Posterior cingulate gyrus (tissue), 11 donors: ENCODE measurements around the gene RIMBP2.

Experiments
- DNase-seq, 10 donors: peaks; one replicate each; pipeline versions ENCODE4 v3.0.0 to v3.0.0-alpha.2; 2020 to 2021; ENCODE audit warnings: mixed read lengths in 3 of 10
- intact Hi-C: fragments of 100-400 bp; cut with DNase I; formaldehyde crosslinking; loops from one replicate; pipeline ENCODE4 v1.15.1; 2023

RIMBP2 gene

GRCh38 chr12:130375296-130376287 is 340.5 kb downstream of the RIMBP2 start:
- intact Hi-C loops, result no loop called here

DNA sequence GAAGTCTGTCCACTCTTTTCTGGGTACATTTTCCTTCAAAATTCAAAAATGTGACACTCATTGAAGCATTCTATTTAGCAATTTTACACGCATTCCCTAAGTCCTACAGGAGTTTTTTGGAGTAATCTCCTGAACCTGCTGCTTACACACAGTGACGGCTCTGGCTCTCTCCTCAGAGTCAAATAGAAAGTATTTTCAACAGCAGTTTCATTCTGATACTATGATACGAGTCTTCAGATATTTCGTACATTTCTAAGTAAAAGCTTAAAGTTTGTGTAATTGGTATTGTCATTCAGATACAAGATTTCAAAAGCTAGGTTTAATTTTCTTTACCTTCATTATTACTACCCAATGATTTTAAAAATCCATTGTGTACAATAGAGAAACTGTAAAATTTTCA is 342.0 kb downstream of the RIMBP2 start:
- no peak for DNase-seq
- intact Hi-C loops, result no loop called here

More at GRCh38 chr12:130375296-130376287, 340.5 kb downstream of the RIMBP2 start:
- DNase-seq, result no peak

GRCh38 chr12:130372936-130373335 is 343.2 kb downstream of the RIMBP2 start:
- intact Hi-C loops, result no loop called here
- no peak for DNase-seq

- intact Hi-C loops, result no loop called here
These were observed 344.8 kb downstream of the RIMBP2 start for GRCh38 chr12:130371296-130371695.

GRCh38 chr12:130369816-130370215 is 346.3 kb downstream of the RIMBP2 start:
- intact Hi-C loops, result no loop called here
- no peak for DNase-seq

More at GRCh38 chr12:130371296-130371695, 344.8 kb downstream of the RIMBP2 start:
- no peak for DNase-seq

- intact Hi-C loops, result no loop called here
These were observed 348.6 kb downstream of the RIMBP2 start for GRCh38 chr12:130367523-130367922.

DNA sequence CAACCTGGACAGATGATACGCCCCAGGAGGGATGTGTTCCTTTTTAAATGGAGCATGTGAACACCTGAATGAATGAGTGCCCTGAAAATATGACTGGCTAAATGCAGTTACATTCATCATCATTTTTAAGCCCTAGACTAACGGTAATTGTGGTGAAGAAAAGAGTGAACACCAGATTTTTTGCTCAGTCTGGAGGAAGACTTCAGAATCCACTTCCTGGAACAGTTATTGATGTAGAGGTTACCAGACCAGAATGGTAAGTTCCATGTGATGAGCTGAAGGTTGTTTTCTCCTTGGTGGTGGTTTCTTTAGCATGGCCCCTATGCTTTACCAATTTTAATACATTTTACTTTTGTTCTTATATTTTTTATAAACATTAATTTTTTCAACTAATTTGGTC is 349.1 kb downstream of the RIMBP2 start:
- DNase-seq, result no peak
- intact Hi-C loops, result no loop called here

More at GRCh38 chr12:130367523-130367922, 348.6 kb downstream of the RIMBP2 start:
- no peak for DNase-seq

DNA sequence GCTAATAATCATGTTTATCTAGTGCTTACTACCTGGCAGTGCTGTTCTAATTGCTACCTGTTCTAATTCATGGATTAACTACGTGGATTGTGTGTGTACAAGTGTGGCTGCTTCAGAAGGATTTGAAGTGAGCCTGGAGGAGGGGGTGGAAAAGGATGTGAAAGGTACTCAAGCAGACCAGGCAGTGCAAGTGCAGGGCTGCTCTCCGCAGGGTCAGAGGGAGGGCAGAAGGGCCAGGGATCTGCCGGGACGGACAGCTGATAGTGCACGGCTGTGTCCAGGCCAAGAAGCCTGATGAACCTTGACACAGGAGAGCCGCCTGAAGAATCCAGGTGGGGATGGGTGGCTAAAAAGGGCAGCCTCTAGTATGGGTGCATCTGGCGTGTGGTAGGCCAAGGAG is 349.9 kb downstream of the RIMBP2 start:
- DNase-seq, result no peak
- intact Hi-C loops, result no loop called here

DNA sequence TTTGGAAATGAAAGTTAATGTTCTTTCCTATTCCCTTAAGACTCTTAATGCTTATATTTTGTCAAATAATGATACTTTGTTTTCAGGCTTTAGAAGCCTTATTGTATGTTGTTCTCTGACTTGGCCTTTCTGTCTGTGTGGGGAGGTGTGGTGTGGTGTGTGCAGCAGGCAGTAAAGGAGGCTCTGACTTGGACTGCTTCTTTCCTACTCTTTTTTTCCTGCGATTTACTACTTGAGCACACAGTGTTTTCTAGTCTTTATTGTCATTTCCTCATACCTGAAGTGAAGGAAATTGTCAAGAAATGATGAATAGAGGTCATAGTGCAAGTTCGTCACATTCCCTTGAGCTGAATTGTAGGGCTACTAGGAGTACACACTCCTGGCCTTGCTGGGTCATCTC is 351.5 kb downstream of the RIMBP2 start:
- intact Hi-C loops, result no loop called here
- no peak for DNase-seq

- no peak for DNase-seq
- intact Hi-C loops, result no loop called here
These were observed 354.0 kb downstream of the RIMBP2 start for GRCh38 chr12:130362060-130362459.

DNA sequence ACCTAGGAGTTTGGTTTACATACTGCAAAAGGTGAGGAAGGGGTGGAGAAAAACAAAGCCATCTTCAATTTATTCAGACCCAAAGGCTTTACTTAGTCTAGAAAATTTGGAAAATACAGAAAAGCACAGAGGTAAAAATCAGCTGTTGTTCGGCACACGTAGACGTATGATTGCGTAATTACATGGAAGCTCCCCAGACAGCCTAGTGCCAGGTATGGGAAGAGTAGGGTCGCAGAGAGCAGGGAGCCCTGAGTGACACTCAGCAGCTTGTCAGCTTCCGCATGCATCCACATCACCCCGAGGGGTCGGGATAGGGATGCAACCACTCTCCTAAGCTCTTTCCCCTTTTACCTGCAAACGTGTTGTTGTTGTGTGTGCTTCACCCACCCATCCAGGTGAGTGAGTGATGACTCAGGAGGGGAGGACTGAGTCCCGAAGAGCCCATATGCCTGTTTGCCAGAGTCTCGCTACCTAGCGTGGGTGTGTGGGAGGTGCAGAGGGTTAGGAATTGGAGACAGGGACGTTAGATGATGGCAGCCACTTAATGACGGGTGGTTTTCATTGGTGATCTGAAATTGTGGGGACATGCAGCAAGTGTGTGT is 358.3 kb downstream of the RIMBP2 start:
- peak in 1 of 10 donors; percentile 31 for DNase-seq
- intact Hi-C loops, result no loop called here

GRCh38 chr12:130357241-130357640 is 358.9 kb downstream of the RIMBP2 start:
- intact Hi-C loops, result no loop called here
- DNase-seq, result no peak

DNA sequence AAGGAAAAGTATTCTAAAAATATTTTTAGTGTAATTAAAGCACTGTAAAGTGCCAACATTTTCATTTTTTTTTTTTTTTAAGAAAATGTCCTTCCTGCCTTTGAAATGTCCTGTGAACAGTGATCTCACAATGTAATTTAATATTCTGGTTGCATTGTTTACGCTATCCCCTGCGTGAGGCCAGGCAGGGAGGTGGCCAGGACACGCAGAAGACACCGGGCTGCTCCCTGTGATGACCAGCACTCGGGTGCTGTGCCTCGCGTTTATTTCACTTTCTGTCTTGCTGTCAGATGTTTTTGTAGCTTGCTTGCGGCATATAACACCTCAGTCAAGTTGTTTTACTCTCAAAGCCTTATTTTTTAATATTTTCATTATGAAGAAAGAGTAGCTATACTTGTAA is 359.9 kb downstream of the RIMBP2 start:
- intact Hi-C loops, result no loop called here
- DNase-seq, result no peak

DNA sequence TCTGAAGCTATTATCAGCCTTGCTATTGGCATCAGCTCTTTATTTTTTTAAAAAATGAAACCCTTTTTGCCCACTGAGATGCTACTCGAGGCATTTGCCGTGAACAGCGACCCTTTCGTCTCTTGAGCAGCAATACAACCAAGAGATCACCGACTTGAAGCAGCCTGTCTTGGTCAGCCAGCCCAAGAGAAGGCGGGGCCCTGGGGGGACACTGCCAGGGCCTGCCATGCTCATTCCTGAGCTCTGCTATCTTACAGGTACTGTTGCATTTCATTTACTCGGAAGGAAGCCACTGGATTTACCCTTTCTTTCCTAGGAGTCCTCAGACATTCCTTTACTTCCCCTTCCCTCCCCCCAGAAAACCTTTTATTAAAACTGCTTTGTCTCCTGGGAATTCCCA is 361.7 kb downstream of the RIMBP2 start:
- intact Hi-C loops, result no loop called here
- DNase-seq, result no peak

DNA sequence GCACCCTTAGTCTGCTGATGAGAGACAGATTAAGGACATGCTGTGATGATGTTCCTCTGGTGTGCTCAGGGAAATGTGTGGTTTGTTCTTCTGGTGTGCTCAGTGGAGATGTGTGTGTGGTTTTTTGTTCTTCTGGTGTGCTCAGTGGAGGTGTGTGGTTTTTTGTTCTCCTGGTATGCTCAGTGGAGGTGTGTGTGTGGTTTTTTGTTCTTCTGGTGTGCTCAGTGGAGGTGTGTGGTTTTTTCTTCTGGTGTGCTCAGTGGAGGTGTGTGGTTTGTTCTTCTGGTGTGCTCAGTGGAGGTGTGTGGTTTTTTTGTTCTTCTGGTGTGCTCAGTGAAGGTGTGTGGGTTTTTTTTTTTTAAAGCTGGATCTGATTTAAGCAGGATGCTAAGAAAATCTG is 363.0 kb downstream of the RIMBP2 start:
- DNase-seq, result no peak
- intact Hi-C loops, result no loop called here

GRCh38 chr12:130351326-130351725 is 364.8 kb downstream of the RIMBP2 start:
- intact Hi-C loops, result no loop called here
- no peak for DNase-seq

GRCh38 chr12:130350715-130351114 is 365.4 kb downstream of the RIMBP2 start:
- no peak for DNase-seq
- intact Hi-C loops, result no loop called here

DNA sequence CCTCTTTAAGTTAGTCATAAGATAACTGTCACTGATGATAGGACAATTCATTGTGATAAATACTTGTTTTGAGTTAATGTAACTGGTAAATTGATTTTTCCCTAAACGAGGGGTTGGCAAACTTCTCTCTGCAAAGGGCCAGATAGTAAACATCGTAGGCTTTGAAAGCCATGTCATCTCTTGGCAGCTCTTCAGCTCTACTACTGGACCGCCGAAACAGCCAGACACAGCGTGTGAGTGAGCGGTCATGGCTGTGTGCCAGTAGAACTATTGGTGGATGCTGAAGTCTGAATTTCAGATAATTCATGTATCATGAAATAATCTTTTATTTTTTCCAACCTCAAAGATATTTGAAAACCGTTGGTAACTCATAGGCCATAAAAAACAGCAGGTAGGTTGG is 368.5 kb downstream of the RIMBP2 start:
- no peak for DNase-seq
- intact Hi-C loops, result no loop called here
